ENCODE data around the gene CAMK2D.

- TF ChIP-seq EZH2 (IDR thresholded peaks at IDR 0.05), result no peak
- no peak for TF ChIP-seq POLR2AphosphoS5 (IDR thresholded peaks at IDR 0.05; ENCODE audit: borderline replicate concordance, low read depth, low read length)
These were observed 354.9 kb downstream of the CAMK2D start for GRCh38 chr4:113406723-113407016.
